ENCODE measurements around the gene PRR29.
"Not testable (repeated sequence)": the region's sequence is repeated elsewhere in the genome, so short reads cannot be mapped to it uniquely, and the experiment has no call there.

The PRR29 gene

DNA sequence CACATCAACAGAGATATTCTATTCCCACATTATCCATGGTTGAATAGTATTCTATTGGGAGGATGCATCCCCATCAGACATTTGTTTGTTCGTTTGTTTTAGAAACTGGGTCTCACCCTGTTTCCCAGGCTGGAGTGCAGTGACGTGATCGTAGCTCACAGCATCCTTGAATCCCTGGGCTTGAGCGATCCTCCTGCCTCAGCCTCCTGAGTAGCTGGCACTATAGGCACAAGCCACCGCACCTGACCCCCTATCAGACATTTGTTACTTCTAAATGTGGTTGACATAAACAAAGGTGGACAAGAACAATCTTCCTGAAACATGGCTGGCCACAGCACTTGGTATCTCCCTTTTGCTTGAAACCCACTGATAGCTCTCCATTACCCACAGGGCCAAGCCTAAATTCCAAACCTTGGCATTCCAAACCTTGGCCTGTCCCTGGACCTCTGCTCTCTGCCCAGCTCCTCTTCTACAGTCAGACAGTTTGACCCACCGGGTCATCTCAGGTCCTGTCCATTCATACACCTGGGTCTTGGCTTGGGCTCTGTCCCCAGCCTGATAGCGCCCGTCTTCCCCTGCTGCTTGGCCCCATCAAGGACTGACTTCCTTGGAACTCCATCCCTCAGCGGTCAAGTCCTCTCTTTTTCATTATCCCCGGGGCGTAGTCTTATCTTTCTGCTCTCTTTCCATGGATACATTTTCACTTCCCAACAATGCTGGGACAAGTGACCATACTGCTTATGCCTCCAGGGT, 1.5 kb upstream of the PRR29 start:
- no peak for DNase-seq

DNA sequence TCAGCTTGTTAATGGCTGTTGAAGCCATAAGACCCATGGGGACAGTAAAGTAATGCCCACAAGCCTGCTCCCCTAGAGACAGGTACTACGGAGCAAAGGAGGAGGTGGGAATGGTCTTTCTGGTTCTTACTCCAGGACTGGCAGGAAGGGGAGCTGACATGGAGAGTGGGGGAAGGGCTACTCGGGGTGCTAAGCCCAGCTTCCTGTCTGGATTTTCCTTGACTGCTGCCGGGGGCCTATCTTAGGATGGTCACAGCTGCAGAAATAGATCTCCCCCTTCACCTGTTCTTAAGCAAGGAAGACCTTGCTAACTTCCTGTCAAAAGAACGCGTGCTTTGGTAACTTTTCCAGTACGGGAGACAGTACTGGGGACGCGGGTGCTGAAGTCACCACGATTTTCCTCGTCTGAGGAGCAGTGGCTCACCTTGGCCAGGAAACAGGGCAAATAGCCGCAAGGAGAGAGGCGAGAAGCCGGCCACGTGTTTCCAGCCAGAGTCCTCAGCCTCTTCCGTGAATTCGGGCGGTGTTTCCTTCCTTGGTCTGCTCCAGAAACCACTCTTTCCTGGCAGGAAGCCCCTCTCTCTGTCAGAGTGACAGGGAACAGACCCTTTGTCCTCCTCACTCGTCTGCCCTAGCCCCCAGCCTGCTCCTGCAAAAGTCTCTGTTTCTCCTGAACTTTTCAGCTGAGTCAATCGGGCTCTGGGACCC, 656 bp upstream of the PRR29 start:
- no peak for DNase-seq

DNA sequence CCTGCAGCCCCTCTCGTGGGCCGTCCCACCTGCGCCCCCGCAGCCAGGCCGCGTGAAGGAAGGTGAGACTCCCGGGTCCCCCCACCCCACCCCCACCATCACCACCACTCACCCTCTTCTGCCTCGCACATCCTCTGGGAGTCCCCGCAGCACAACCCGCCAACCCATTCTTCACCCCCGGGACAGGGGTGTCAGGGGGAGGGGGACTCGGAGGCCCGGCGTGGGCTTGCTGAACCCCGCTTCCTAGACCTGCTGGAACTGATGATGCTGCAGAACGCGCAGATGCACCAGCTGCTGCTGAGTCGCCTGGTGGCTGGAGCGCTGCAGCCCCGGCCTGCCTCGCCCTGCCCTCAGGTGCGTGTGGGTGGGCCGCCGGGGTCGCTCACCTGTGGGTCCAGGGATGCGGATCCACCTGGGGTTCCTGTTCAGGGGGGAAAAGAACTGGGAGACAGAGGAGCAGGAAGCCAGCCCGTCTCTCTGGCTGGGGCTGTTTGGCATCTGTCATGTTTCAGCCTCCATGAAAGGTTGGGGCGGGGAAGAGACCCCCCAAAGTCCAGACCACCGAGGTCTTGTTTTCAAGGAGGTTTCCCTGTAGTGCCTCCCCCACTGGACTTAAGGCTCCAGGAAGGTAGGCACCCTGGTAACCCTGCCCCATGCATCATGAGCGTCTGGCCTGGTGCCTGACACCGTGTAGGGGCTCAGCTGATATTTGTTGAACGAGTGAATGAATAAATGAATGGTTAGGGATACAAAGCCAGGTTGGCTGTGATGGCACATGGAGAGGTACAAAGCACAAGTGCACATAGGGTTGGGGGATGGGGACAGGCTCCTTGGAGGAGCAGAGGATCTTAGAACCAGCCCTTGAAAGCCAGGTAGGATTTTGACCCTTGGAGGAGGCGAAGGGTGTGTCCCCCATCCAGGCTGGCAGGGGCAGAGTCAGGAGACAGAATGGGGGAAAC, 849 bp downstream of the PRR29 start:
- no peak for DNase-seq

DNA sequence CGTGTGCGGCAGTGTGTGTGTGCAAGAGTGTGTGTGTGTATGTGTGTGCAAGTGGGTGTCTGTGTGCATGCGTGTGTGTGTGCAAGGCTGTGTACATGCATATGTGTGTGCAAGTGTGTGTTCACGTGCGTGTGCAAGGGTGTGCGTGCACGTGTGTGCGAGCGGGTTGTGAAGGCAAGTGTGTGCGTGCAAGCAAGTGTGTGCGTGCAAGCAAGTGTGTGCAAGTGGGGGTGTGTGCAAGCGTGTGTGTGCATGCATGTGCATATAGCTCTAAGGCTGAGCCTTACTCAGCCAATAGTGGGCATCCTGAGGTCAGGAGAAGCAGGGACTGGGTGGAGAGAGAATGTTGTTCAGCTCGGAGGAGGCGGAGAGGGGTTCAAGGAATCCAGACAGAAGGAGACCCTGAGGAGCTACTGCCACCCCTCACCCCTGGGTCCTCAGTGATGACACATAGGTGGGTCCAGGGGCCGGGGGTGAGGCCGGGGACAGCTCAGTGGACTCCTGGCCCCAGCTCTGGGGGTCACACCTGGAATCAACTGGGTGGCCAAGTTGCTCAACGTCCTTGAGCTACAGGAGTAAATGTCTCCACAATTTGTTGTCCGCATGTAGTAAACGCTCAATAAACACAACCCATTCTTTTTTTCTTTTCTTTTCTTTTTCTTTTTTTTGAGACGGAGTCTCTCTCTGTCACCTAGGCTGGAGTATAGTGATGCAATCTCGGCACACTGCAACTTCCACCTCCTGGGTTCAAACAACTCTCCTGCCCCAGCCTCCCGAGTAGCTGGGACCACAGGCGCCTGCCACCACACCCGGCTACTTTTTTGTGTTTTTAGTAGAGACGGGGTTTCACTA, 1.8 kb downstream of the PRR29 start:
- DNase-seq, result no peak

DNA sequence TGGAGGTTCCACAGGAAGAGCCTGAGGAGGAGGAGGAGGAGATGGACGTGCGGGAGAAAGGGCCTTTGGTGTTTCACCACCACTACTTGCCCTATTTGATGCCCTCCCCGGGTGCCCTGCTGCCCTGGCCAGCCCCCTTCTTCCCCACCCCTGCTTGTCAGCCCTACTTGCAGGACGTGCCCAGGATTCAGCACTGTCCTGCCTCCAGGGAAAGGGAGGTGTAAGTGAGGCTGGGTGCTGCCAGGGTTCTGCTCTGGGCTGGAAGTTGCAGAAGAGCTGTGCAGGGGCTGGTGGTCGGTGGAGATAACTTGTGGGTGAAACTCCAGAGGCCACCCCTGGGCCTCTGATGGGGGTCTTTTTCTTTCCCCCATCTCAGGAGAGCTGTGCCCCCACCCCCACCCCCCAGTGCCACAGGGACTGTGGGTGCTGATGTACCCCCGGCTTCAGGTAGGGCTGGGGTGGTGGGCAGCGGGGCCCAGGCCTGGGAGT, 3.0 kb downstream of the PRR29 start:
- DNase-seq, result no peak

DNA sequence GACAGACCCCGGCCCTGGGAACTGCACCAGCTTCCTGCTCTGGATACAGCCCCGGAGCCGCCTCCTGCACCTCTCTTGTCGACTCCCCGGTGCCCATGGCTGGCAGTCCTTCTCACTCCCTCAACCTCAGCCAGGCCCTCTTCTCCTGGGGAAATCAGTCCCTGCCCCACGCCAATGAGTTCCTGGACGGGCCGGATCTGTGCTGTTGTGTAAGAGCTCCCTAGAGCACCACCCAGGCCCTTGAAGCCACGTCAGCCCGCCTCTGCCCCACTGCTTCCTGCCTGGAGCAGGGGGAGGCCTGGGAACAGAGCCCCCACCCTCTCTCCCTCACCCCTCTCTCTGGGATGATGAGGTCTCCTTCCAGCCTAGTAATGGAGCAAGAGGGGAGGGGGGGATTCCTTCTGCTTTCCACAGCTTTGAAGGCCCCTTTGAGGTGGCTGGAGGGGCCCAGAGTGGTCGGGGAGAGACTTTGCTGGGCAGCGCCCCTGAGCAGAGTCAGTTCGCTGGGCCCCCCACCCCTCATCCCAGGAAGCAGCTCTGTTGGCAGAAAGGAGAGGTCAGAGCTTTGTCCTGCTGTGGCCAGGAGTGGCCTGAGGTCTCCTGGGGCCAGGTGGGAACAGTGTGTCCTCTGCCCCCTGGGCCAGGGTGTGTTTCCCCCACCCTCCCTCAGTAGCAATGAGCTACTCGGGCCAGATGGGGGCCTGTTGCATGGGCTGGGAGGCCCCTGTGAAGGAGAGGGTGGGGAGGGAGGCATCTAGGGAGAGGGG, 3.8 kb downstream of the PRR29 start:
- DNase-seq, result no peak

DNA sequence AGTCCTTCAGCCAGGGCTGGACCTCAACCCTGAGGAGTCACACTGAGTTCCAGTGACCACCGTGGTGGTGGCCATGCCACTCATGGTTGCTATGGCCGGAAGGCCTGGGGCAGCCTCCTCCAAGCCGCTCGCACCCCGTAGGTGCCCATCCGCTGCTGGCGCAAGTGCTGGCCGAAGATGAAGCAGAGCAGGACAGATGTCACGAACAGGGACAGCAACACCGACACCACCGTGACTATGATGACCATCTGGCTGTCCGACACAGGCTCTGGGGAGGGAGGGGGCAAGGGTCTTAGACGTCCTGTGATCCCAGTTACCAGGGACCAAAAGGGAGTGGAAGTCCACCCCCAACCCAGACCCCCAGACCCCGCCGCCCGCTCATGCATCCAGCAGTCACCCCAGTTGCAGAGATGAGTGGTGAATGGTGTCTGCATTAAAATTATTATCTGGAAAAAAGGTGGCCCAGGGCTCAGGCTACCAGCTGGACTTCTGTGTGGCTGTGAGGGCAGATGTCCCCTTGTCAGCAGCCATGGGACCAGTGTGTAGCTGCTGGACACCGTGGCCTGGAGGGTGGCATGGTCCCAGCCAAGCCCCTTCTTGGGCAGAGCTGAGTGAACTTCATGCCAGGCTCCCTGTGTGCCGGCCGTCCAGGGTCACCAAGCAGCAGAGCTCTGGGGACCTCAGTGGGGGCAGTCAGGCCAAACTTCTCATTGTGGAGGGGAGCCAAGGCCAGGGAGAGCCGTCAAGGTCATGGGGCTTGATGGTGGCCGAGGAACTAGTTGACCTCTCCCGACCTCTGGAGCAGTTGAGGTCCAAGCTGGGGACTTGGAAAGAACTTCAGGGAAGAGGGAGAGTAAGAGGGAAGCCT, 4.7 kb downstream of the PRR29 start:
- no peak for DNase-seq

DNA sequence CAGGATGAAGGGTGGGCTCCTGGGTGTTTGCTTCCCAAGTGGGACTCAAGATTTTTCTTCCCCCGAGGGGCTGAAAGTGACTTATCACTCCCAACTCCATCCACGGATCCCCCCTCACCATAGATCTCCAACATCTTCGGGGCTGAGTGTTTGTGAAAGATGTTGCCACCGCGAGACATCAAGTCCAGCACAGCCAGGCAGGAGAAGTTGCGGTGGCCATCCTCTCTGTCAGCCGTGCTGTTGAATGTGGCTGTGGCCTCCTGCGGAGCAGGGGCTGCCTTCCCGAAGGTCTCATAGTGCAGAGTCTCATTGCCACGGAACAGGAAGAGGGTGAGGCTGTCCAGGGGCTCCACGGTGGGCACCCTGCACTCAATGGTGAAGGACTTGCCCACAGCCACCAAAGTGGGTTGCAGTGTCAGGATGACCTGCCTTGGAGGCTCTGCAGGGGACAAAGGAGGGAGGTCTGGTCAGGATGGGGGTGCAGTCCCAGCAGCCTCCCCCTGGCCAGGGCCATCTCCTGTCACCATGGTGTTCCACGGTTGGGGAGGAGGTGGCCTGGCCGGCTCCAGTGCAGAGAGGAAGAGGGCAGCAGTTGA, 5.5 kb downstream of the PRR29 start:
- DNase-seq, result no peak

DNA sequence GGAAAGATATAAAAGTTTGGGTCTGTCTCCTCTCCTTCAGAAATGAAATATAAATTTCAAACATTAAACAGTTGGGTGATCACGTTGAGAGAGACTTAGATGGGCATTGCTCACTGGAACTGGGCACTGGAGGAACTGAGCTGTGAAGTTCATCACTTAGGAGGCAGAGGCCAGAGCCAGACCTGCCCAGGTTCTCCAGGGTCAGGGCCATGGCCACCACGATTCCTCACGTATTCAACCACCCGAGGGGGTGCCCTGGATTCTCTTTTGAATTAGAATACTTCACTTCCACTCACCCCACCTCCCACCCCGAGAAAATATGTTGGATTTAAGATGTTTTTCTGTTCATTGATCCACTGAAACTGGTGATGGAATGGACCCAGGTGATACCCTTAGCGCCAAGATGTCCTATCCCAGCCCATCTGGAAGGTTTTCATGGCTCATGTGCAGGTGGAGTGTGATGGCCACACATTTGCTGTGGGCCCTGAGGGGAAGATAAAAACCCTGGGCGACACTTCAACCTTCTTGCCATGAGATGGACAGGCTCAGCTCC, 6.1 kb downstream of the PRR29 start:
- no peak for DNase-seq

DNA sequence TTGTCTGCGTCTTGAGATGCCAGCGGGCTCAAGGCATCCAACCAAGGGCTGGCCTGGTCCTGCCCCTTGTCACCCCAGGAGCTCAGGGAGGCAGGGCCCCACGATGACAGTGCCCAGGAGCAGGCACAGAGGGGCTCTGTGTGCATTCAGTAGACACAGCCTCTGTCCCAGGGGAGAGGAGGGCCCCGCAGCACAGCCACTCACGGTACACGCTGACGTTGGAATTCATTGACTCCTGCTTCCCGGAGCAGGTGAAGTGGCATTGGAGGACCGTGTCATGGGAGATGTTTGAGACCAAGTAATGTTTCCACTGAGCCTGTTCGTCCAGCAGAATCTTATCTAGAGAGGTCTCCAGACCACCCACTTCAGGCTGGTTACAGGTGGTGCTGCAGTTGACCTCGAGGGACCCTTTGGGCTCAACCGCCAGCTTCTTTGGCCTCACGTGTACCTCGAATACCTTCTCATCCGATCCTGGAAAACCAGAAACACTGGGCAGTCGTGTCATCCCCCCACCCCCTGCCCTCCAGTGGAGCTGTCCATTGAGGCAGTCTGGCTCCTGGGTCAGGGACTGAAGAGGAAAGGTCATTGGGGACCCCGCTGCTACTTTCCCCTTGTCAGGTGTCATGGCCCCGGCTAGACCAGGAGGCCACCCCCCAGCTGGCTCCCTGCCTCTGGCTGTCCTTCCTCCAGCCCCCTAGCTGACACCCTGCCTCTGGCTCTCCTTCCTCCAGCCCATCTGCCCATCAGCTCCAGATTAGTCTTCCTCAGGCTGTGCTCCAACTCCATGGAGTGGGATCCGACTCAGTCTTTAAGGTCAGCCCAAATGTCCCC, 7.0 kb downstream of the PRR29 start:
- DNase-seq, result no peak

DNA sequence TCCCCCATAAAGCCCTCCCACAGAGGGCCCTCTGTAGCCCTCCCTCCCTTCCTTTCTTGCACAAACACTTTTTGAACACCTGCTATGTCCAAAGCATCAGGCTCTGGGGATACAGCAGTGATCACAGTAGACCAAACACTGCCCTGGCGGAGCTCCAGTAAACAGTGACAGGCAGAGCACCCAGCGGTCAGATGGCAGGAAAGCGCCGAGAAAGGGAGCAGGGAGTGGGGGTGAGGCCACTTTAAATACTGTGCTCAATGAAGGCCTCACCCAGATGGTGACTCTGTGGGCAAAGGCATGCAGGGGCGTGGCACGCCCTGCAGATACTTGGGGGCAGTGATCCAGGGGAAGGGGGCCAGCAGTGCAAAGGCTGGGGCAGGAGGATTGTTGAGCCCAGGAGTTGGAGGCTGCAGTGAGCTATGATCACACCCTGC, 7.6 kb downstream of the PRR29 start:
- DNase-seq, result no peak

DNA sequence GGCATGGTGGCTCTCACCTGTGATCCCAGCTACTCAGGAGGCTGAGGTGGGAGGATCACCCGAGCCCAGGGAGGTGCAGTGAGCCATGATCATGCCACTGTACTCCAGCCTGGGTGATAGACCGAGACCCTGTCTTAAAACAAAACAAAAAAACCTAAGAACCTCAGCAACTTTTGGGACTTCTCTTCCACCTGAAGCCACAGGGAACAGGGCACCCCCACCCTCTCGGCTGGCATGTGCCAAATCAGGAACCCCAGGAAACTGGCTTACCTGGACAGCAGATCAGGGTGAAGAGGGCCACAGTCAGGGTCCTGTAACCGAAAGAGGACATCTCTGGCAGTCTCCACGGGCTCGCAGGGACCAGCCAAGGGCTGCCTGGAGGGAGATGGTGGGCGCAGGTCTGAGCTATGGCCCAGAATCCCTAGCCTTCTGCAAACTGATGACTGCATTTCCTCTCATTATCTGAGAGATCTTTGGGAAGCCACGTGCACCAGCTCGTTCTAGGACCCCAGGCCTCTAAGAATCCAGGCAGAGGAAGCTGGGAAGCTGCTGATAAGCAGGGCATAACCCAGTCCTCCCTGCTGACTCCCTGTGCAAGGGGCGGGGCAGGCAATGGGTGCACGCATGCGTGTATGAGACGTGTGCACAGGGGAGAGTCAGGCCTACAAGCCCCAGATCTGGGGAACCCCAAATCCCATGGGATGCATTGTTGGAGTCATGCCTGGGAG, 8.4 kb downstream of the PRR29 start:
- DNase-seq, result no peak

DNA sequence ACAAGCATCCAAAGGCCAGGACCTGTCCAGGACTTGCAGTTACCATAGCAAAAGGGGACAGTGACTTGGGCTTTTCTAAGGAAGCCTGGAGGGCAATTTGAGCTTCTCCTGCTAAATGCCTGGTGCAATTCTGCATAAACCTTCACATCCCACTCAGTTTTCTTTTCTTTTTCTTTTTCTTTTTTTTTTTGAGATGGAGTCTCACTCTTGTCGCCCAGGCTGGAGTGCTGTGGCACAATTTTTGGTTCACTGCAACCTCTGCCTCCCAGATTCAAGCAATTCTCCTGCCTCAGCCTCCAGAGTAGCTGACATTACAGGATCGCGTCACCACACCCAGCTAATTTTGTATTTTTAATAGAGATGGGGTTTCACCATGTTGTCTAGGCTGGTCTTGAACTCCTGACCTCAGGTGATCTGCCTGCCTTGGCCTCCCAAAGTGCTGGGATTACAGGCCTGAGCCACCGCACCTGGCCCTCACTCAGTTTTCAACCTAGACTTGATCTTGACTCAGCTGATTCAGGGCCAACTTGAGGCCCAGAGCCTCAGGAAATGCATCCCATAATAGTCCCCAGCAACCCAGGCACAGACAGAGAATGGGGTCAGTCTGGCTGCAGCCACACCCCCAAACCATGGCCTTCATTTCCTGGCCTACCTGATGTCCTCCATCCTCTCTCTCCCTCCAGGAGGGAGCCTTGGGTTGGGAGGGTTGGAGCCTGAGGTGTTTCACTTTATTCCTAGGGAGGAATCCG, 9.1 kb downstream of the PRR29 start:
- not testable (repeated sequence) for DNase-seq

DNA sequence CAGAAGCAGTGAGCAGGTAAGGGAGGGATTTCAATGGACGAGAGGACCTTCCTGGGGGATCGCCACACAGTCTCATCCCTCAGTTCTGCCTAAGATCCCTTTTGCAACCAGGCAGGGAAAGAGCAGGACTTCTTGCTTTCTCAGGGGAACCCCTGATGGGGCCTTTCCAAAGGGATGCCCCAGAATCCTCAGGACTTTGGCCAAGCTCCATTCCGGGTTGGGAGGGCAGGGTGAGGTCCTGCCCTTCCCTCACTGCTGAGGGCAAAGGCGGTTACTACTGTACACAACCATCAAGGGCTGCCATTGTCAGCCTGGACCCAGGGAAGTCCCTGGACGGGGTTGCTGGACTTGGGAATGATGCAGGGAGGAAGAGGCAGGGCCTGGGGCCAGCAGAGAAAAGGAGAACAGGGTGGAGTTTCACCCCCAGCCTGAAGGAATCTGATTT, 9.7 kb downstream of the PRR29 start:
- no peak for DNase-seq

DNA sequence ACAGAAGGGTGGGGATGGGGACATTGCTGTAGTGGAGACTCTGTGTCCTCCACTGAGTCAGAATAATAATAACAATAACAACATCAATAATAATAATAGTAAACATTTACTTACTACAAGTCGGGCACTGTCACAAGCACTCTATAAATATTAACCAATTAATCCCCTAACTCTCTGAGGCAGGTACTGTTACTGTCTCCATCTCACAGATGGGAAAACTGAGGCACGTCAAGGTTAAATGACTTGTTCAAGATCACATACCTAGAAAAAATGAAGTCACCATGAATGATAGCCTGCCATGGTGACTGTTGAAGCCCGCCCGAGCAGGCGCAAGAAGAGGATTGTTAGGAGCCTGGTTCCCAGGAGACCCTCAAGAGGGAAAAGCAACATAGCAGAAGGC, 10.2 kb downstream of the PRR29 start:
- no peak for DNase-seq

DNA sequence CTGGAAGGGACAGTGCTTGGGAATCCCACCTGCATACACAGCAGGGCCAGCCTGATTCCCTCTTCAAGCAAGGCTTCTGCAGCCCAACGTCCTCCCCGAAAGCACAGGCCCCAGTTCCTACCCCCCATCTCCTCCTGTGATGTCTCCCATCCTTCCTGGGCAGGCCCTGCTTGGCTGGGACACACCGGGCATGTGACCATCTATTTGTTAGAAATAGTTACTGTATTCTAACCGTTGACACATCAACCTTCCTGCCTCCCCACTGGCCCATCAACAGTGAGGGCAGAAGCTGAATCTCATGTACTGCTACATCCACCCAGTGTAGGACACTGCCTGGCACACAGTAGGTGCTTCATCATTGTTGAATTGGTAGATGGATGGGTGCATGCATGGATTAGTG, 10.7 kb downstream of the PRR29 start:
- no peak for DNase-seq
